Measurements from ENCODE around the gene LRP6.
A peak's percentile ranks its signal among the peaks of the same experiment; 100 is the strongest.
"Not testable (repeated sequence)": the region's sequence is repeated elsewhere in the genome, so short reads cannot be mapped to it uniquely, and the experiment has no call there.

LRP6 gene

GRCh38 chr12:12266873-12267741, at the start of gene LRP6:
Gene LRP6 (minus strand): TSS chr12:12267044. CDS start chr12:12266735, 309 bp downstream.
- peak; percentile 73 to 77 for DNase-seq

- no peak for DNase-seq
Measured at GRCh38 chr12:12315838-12316237, 49.0 kb upstream of the LRP6 start.

GRCh38 chr12:12310695-12311094, 43.9 kb upstream of the LRP6 start:
- not testable (repeated sequence) for DNase-seq

DNA sequence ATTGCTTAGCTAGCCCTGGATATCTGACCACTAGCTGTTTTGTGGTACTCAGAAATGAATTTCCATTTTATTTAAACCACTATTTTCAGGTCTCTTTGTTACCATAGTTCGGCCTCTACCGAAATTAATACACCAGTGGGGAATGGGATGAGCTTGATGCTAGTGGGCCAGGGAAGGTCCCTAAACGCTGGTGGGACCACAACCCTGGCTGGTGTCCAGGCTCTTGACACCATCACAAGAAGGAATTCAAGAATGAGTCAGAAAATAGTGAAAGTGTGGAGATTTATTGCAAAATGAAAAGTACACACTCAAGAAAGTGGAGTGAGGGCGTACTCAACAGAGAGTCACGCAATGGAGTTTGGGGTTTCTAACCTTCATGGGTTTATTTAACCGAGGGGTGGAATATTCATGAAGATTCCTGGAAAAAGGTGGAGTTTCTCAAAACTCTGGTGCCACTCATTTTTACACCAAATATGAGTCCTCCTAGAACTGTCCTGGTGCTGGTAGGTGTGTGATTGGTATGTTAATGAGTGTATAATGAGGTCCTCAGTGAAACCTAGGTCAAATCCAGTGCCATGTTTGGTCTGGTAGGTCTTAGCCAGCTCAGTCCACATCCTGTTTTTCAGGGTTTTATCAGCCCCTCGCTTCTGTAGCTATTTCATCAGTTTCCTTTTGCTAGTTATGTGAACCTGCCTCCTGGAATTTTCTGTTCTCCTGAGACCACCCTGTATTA, 38.9 kb upstream of the LRP6 start:
- no peak for DNase-seq

DNA sequence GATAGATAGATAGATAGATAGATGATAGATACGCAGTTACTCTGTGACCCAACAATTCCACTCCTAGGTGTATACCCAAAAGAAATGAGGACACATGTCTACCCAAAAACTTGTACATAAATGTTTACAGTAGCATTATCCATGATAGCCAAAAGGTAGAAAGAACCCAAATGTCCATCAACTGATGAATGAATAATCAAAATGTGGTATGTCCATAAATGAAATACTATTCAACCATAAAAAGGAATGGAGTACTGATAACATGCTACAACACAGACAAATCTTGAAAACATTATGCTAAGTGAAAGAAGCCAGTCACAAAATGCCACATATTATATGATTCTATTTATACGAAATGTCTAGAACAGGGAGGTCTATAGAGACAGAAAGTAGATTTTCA, 36.1 kb upstream of the LRP6 start:
- DNase-seq: no peak

GRCh38 chr12:12301122-12301521, 34.3 kb upstream of the LRP6 start:
- DNase-seq: no peak

- DNase-seq: no peak
Measured at GRCh38 chr12:12297201-12297830, 30.5 kb upstream of the LRP6 start.

GRCh38 chr12:12294215-12295005, 27.6 kb upstream of the LRP6 start:
- DNase-seq: no peak

GRCh38 chr12:12290206-12290605, 23.4 kb upstream of the LRP6 start:
- no peak for DNase-seq

DNA sequence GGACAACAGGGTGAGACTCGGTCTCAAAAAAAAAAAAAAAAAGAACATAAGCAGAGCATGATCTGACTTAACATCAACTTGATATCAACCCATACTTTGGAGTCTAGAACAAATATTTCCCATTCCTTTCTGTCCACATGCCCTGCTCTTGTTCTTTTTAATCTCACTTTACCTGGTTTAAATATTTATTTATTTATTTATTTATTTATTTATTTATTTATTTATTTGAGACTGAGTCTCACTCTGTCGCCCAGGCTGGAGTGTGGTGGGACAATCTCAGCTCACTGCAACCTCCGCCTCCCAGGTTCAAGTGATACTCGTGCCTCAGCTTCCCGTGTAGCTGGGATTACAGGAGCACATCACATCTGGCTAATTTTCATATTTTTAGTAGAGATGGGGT, 19.6 kb upstream of the LRP6 start:
- DNase-seq: no peak

DNA sequence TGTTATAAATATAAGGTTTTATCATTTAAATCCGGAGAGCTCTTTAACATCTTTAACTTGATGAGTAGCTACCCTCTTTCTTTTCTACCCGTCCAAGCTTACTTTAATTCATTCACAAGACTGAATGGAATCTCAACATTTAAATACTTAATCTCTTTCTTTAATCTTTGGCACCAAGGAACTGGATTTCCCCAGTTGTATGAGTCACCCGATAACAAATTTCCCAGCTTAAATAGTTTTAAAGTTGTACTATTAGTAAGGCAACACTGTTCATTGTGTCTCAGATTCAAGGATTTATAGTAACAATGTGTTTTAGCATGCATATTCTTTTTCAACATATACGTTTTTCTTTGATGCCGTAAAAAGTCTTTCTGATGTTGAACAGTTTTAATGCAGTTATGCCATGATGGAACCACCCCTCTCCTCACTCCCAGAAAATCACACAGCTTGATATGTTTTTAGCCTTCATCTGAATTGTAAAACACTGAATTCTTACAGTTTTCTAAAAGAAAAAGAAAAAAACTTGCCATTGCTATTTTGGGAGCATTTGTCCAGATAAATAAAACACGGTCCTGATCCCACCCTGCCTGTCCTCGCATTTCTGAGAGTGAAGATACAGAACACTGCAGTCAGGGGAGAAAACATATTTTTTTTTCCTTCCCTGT, 16.0 kb upstream of the LRP6 start:
- DNase-seq: no peak

DNA sequence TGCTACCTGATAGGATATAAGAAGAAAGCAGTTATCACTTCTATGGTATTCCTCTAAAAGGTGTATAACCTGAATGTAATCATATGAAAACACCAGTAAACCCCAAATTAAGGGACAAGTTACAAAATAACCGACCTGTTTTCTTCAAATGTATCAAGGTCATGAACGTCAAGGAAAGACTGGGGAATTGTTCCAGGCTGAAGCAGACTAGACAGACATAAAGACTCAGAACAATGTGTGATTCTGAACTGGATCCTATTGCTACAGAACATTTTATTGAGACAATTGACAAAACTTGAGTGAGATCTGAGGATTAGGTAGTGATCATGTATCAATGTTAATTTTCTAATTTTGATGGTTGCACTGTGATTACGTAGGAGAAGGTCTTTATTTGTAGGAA, 15.4 kb upstream of the LRP6 start:
- no peak for DNase-seq

DNA sequence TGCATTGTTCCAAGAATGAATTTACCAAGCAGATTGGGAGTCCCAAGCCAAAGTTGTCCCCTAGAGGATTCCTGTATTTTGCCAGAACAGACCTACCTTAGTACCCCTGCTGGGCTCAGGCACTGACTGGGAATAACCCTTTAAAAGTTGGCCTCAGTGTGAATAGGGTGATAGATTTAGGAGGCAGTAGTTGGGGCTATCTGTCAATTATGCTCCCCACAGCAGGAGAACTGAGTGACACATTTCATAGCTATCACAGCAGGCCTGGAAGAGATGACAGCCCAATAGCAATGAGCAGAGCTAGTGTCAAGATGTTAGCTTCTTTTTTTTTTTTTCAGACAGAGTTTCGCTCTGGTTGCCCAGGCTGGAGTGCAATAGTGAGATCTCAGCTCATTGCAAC, 14.3 kb upstream of the LRP6 start:
- no peak for DNase-seq

GRCh38 chr12:12278899-12279298, 12.1 kb upstream of the LRP6 start:
- DNase-seq: no peak

DNA sequence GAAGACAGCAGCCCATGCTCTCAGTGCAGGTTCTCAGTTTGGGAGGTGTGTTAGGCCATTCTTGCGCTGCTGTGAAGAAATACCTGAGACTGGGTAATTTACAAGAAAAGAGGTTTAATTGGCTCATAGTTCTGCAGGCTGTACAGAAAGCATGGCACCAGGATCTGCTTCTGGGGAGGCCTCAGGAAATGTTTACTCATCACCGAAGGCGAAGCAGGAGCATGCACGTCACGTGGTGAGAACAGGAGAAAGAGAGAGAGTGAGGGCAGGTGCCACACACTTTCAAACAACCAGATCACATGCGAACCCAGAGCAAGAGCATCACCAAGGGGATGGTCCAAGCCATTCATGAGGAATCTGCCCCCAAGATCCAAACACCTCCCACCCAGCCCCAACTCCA, 9.0 kb upstream of the LRP6 start:
- DNase-seq: no peak

DNA sequence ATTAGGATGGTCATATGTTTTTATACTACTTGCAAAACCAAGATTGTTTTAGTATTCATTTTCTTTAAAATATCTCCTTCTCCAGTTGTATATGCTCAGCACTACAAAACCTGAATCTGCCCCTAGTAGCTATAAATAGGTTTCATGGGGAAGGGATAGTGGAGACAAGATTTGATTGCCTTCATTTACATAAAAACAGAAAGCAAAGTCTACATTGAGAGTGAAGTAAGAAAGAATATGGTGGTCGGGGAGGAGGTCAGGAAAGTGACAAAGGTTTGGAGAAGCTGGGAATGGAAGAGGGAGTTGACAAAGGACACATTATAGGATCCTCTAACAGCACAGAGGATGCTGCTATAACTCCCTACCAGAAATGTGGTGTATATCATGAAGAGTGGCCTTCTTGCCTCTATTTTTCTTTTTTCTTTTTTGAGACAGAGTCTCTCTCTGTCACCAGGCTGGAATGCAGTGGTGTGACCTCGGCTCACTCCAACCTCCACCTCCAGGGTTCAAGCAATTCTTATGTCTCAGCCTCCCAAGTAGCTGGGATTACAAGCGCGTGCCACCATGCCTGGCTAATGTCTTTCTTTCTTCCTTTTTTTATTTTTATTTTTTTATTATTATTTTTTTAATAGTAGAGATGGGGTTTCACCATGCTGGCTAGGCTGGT, 6.6 kb upstream of the LRP6 start:
- DNase-seq: no peak

DNA sequence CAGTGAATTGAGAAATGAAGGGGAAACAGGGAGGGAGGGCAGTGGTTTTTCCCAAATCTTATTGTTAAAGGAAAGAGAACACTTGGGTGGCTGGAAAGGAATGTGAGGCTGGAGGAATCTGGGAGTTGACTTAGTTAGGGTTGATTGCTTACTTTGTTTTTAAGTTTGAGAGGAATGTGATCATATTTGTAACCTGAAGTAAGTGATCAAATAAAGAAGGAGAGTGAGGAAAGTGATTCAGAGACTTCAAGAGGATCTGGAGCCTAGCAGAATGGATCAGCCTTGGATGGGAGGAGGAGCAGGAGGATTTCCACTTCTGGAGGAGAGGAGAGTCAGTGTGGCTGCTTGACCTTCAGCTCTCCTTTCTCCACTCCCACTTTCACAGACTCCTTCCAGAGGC, 6.0 kb upstream of the LRP6 start:
- no peak for DNase-seq

DNA sequence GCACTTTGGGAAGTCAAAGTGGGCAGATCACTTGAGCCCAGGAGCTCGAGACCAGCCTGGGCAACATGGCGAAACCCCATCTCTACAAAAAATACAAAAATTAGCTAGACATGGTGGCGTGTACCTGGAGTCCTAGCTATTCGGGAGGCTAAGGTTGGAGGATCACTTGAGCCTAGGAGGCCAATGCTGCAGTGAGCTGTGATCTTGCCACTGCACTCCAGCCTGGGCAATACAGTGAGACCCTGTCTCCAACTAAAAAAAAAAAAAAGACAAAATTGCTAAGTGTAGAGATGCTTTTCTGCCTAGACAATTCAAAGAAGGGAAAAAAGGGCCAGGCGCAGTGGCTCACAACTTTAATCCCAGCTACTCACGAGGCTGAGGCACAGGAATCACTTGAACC, 3.4 kb upstream of the LRP6 start:
- no peak for DNase-seq

DNA sequence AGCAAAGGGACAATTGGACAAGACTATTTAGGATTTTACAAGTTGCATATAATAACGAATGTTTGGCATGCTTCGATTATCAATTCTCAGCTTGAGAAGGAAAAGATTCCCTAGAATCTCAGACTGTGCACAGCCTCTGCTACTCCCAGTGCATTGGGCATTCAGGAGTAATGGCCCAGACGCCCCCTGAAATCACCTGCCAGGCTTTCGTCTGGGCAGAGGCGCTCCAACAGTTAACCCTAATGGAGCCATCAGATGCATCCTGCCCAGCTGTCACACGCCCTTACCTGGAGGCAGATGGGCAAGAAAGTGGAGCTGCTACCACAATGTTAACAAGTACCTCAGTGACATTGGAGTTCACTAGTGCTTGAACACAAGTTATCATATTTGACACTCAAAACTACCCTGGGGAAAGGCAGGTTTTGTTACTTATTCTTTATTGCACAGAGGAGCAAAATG, 927 bp upstream of the LRP6 start:
- DNase-seq: no peak

GRCh38 chr12:12266389-12266872, 413 bp downstream of the LRP6 start:
- DNase-seq: no peak

- DNase-seq: no peak
Measured at GRCh38 chr12:12265571-12266388, 1.1 kb downstream of the LRP6 start.

Data from activated CD4-positive, alpha-beta T cell treated with anti-CD3 and anti-CD28 coated beads, Interleukin-2, amount 50 U/mL, for 4 hours (primary cell).